HepG2 (cell line): Measurements from ENCODE around the gene TAMALIN. TPM values are rescaled to one million over a fixed set of nuclear protein-coding genes. Genes with fewer than 3 reads are reported as not detected.

Source experiments
- CBFB ChIP-seq: sonication (generic); formaldehyde crosslinking; IDR thresholded peaks from 2 replicates; pipeline ENCODE4 v1.4.0; 2020; ENCODE audit warnings: missing genetic modification reagents
- CREB3 ChIP-seq: sonication (generic); formaldehyde crosslinking; IDR thresholded peaks from 2 replicates; pipeline ENCODE4 v1.5.0; 2020; ENCODE audit warnings: missing genetic modification reagents
- ETV5 ChIP-seq: IDR thresholded peaks from 2 replicates; pipeline ENCODE4 v1.6.1; 2018; ENCODE audit warnings: missing biosample characterization, missing genetic modification reagents, inconsistent platforms, borderline replicate concordance
- FOSL2 ChIP-seq: sonication (generic); formaldehyde crosslinking; IDR thresholded peaks from 2 replicates; pipeline ENCODE4 v1.4.0; 2020; ENCODE audit warnings: missing genetic modification reagents
- FOXA3 ChIP-seq: IDR thresholded peaks from 2 replicates; pipeline ENCODE4 v1.6.1; 2016; ENCODE audit warnings: missing genetic modification reagents, missing compliant biosample characterization
- FOXO1 ChIP-seq: sonication (generic); formaldehyde crosslinking; IDR thresholded peaks from 2 replicates; pipeline ENCODE4 v1.4.0; 2020; ENCODE audit warnings: missing genetic modification reagents
- HDAC2 ChIP-seq: sonication (generic); formaldehyde crosslinking; IDR thresholded peaks from 2 replicates; pipeline ENCODE4 v1.4.0; 2020; ENCODE audit warnings: missing genetic modification reagents
- KDM6A ChIP-seq: IDR thresholded peaks from 2 replicates; pipeline ENCODE4 v1.6.1; 2016; ENCODE audit warnings: low read depth
- LCORL ChIP-seq, 2 experiments: fragments of 450-650 bp in 1 of 2; sonication (generic) in 1 of 2; formaldehyde crosslinking in 1 of 2; IDR thresholded peaks; 2 replicates each; pipeline versions ENCODE4 v1.5.0 to v1.6.1; 2017 to 2020; ENCODE audit warnings: antibody characterized with exemption in 1 of 2, missing genetic modification reagents in 1 of 2
- MED1 ChIP-seq: sonication (generic); formaldehyde crosslinking; IDR thresholded peaks from 2 replicates; pipeline ENCODE4 v1.4.0; 2020; ENCODE audit warnings: missing genetic modification reagents
- NR2F6 ChIP-seq, 2 experiments: IDR thresholded peaks; 2 replicates each; pipeline ENCODE4 v1.6.1; 2016; ENCODE audit warnings: antibody characterized with exemption in 1 of 2, mild to moderate bottlenecking in 1 of 2
- RARA ChIP-seq: IDR thresholded peaks from 2 replicates; pipeline ENCODE4 v1.6.1; 2016; ENCODE audit warnings: missing genetic modification reagents, missing compliant biosample characterization
- RFX5 ChIP-seq: IDR thresholded peaks from 2 replicates; pipeline ENCODE4 v1.6.1; 2011; ENCODE audit warnings: low read depth, low read length, improper control_type of control experiment
- RXRB ChIP-seq: IDR thresholded peaks from 2 replicates; pipeline ENCODE4 v1.6.1; 2016; ENCODE audit warnings: borderline replicate concordance, missing genetic modification reagents, missing compliant biosample characterization
- SOX13 ChIP-seq, 3 experiments: fragments of 450-650 bp in 1 of 3; sonication (generic) in 1 of 3; formaldehyde crosslinking in 1 of 3; IDR thresholded peaks in 2 of 3; conservative IDR thresholded peaks in 1 of 3; 2 replicates each; pipeline versions ENCODE4 v1.5.0 to v1.6.1; 2016 to 2020; ENCODE audit warnings: antibody characterized with exemption in 1 of 3, mild to moderate bottlenecking in 1 of 3, missing compliant biosample characterization in 1 of 3, missing genetic modification reagents in 1 of 3, moderate library complexity in 1 of 3
- TBX2 ChIP-seq: sonication (generic); formaldehyde crosslinking; IDR thresholded peaks from 2 replicates; pipeline ENCODE4 v1.5.0; 2020; ENCODE audit warnings: missing genetic modification reagents, mild to moderate bottlenecking, borderline replicate concordance
- ZBTB7B ChIP-seq: sonication (generic); formaldehyde crosslinking; IDR thresholded peaks from 2 replicates; pipeline ENCODE4 v1.4.0; 2020; ENCODE audit warnings: missing genetic modification reagents
- ZNF12 ChIP-seq: sonication (generic); formaldehyde crosslinking; IDR thresholded peaks from 2 replicates; pipeline ENCODE4 v1.5.0; 2020; ENCODE audit warnings: missing genetic modification reagents
- ZNF256 ChIP-seq: sonication (generic); formaldehyde crosslinking; conservative IDR thresholded peaks from 2 replicates; pipeline ENCODE4 v1.4.0; 2020; ENCODE audit warnings: missing genetic modification reagents
- ZNF503 ChIP-seq: sonication (generic); formaldehyde crosslinking; IDR thresholded peaks from 2 replicates; pipeline ENCODE4 v1.4.0; 2020; ENCODE audit warnings: missing genetic modification reagents
- polyA plus RNA-seq, 8 experiments: library from polyadenylated mRNA; depleted of rRNA in 3 of 8; stranded (reverse) in 7 of 8; unstranded in 1 of 8; fragments of >200 nt; fragmentation: Illumina TruSeq in 4 of 8; extraction: Trizol in 4 of 8; gene quantifications; 2 replicates each; pipeline versions ENCODE4 v1.2.1 to v1.2.3, GENCODE V29; 2011 to 2016; ENCODE audit warnings: low read depth in 4 of 8, missing spikeins in 1 of 8, mixed read lengths in 1 of 8; ENCODE audit not compliant: insufficient read depth in 1 of 8
- total RNA-seq, 5 experiments: library from RNA; depleted of rRNA; stranded (reverse); fragments of >200 nt; fragmentation: Illumina TruSeq; extraction: Trizol; gene quantifications; 2 replicates each; pipeline ENCODE4 v1.2.3, GENCODE V29; 2016; ENCODE audit warnings: low read depth in 1 of 5
- TF ChIP-seq, protein P1 (sequence below): IDR thresholded peaks from 2 replicates; pipeline ENCODE4 v1.6.1; 2016; ENCODE audit warnings: low read depth, control low read depth
- TF ChIP-seq, protein P2 (sequence below): sonication (generic); formaldehyde crosslinking; IDR thresholded peaks from 2 replicates; pipeline ENCODE4 v1.4.0; 2020; ENCODE audit warnings: missing genetic modification reagents

The TAMALIN gene
- total and polyA plus RNA-seq, 2 of the 13 experiments (the other 11 are each of a cell fraction or from before 2014, with no cell fraction given): 2.9 to 10.9 TPM

DNA sequence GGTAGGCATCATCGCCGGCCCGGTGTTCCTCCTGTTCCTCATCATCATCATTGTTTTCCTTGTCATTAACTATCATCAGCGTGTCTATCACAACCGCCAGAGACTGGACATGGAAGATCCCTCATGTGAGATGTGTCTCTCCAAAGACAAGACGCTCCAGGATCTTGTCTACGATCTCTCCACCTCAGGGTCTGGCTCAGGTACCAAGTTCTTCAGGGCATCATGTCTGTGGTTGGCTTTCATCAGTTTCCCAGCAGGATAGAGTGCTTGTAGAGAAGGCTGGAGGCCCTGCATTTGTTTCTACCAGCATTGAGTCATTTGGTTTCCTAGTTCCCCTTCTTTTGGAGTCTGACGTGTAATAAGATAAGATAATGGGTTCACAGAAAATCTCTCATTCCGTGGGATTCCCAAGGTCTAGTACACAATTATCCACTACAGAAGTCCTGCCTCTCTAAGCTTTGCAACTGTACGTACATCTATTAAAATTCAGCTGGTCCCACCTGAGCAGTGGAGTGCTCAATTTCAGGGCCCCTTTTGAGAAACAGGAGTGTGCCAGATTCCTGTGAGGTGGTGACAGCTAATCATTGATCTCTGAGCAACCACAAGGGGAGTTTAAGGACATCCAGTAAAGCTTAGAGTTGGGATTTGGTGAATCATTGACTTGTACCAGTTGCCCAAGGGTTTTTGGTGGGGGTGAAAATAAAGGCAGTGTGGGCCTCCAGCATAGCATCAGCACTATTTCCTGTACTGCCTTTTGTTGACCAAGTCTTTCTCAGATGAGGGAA lies 30.2 kb upstream of the TAMALIN start (continued):
- TF ChIP-seq, protein P1, sequence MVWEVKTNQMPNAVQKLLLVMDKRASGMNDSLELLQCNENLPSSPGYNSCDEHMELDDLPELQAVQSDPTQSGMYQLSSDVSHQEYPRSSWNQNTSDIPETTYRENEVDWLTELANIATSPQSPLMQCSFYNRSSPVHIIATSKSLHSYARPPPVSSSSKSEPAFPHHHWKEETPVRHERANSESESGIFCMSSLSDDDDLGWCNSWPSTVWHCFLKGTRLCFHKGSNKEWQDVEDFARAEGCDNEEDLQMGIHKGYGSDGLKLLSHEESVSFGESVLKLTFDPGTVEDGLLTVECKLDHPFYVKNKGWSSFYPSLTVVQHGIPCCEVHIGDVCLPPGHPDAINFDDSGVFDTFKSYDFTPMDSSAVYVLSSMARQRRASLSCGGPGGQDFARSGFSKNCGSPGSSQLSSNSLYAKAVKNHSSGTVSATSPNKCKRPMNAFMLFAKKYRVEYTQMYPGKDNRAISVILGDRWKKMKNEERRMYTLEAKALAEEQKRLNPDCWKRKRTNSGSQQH (CRISPR knock-in tag): no peak
- TF ChIP-seq NR2F6 (IDR thresholded peaks at IDR 0.05) (no peak; the same call in 1 of the 2 replicates), NR2F6 (CRISPR knock-in tag; IDR thresholded peaks at IDR 0.05) (0 out of 2 replicates have a peak, but pooled peaks have one; percentile 8), FOXO1 (CRISPR knock-in tag) (0 out of 2 replicates have a peak, but pooled peaks have one; percentile 7), MED1 (CRISPR knock-in tag) (peak; percentile 69), FOSL2 (CRISPR knock-in tag) (peak; percentile 77), ETV5 (peak; percentile 58; the same call in 1 of the 2 replicates), CBFB (CRISPR knock-in tag) (peak; percentile 54; the same call in 1 of the 2 replicates), RFX5 (no peak), ZNF503 (CRISPR knock-in tag) (0 out of 2 replicates have a peak, but pooled peaks have one; percentile 32), SOX13 (IDR thresholded peaks at IDR 0.05) (0 out of 2 replicates have a peak, but pooled peaks have one; percentile 16), SOX13 (CRISPR knock-in tag; conservative IDR thresholded peaks at IDR 0.05 in 1 of 2, IDR thresholded peaks at IDR 0.05 in 1 of 2) (peak in 1 of 2 experiments; percentile 61; a peak in 2 of 4 replicates), HDAC2 (CRISPR knock-in tag) (peak; percentile 56), LCORL (IDR thresholded peaks at IDR 0.05) (peak; percentile 78; the same call in 1 of the 2 replicates), LCORL (CRISPR knock-in tag; IDR thresholded peaks at IDR 0.05) (peak; percentile 91), RARA (CRISPR knock-in tag) (peak; percentile 53), ZBTB7B (peak; percentile 45; the same call in 1 of the 2 replicates), RXRB (CRISPR knock-in tag) (peak; percentile 77; the same call in 1 of the 2 replicates), ZNF256 (CRISPR knock-in tag) (no peak), TBX2 (CRISPR knock-in tag) (peak; percentile 73; the same call in 1 of the 2 replicates), CREB3 (no peak), KDM6A (peak; percentile 74; the same call in 1 of the 2 replicates), FOXA3 (peak; percentile 62; the same call in 1 of the 2 replicates), ZNF12 (CRISPR knock-in tag) (peak; percentile 51; the same call in 1 of the 2 replicates)
- TF ChIP-seq, protein P2, sequence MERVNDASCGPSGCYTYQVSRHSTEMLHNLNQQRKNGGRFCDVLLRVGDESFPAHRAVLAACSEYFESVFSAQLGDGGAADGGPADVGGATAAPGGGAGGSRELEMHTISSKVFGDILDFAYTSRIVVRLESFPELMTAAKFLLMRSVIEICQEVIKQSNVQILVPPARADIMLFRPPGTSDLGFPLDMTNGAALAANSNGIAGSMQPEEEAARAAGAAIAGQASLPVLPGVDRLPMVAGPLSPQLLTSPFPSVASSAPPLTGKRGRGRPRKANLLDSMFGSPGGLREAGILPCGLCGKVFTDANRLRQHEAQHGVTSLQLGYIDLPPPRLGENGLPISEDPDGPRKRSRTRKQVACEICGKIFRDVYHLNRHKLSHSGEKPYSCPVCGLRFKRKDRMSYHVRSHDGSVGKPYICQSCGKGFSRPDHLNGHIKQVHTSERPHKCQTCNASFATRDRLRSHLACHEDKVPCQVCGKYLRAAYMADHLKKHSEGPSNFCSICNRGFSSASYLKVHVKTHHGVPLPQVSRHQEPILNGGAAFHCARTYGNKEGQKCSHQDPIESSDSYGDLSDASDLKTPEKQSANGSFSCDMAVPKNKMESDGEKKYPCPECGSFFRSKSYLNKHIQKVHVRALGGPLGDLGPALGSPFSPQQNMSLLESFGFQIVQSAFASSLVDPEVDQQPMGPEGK (CRISPR knock-in tag): peak; percentile 93
